AG10803 (cell line): ENCODE measurements around the gene ZNF143.
A peak's percentile ranks its signal among the peaks of the same experiment; 100 is the strongest.
"Not testable (repeated sequence)": the region's sequence is repeated elsewhere in the genome, so short reads cannot be mapped to it uniquely, and the experiment has no call there.

Experiments used
- DNase-seq: peaks from one replicate; pipeline ENCODE4 v3.0.0; 2010; ENCODE audit warnings: low read depth
- H3K4me3 ChIP-seq: 2 replicates; pipeline ENCODE4 v1.5.1; 2011; ENCODE audit warnings: mild to moderate bottlenecking, low read length, control low read depth
- CTCF ChIP-seq: conservative IDR thresholded peaks from 2 replicates; pipeline ENCODE4 v1.5.1; 2011; ENCODE audit warnings: mild to moderate bottlenecking, low read length, control low read depth, inconsistent platforms

Gene ZNF143

GRCh38 chr11:9460322-9461062 lies at the start of gene ZNF143:
TSS of gene ZNF143 (plus strand) at chr11:9461012. CDS start at chr11:9471309, 10,297 bp downstream.
- peak; percentile 100 for DNase-seq
- H3K4me3 ChIP-seq: peak within 1 kb of the TSS; percentile 99
- no peak for TF ChIP-seq CTCF

GRCh38 chr11:9428706-9429105 lies 32.1 kb upstream of the ZNF143 start:
- no peak overlapping the region for H3K4me3 ChIP-seq
- DNase-seq: no peak
- no peak for TF ChIP-seq CTCF

GRCh38 chr11:9438611-9439010 lies 22.2 kb upstream of the ZNF143 start:
- TF ChIP-seq CTCF: no peak
- no peak overlapping the region for H3K4me3 ChIP-seq
- no peak for DNase-seq

DNA sequence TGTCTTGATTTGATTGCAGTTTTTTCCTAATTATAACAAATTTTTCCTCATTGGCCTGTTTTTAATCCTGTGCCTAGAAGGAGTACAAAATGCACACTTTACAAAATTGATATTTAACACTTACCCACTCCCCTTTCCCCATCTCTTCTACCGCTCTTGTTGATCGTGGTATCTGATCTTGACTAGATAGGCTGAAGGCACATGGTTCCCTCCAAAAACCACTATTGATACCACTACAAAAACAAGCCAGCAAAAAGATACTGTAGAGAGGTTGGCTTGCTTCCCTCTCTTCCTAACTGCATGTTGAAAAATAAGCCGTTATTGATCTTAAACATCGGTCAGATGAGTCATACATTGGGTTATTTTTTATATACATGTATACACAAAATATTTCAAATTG lies 14.6 kb upstream of the ZNF143 start:
- TF ChIP-seq CTCF: no peak
- H3K4me3 ChIP-seq: no peak overlapping the region
- DNase-seq: no peak

GRCh38 chr11:9448576-9449352 lies 12.0 kb upstream of the ZNF143 start:
- TF ChIP-seq CTCF: no peak
- no peak for DNase-seq
- no peak overlapping the region for H3K4me3 ChIP-seq

DNA sequence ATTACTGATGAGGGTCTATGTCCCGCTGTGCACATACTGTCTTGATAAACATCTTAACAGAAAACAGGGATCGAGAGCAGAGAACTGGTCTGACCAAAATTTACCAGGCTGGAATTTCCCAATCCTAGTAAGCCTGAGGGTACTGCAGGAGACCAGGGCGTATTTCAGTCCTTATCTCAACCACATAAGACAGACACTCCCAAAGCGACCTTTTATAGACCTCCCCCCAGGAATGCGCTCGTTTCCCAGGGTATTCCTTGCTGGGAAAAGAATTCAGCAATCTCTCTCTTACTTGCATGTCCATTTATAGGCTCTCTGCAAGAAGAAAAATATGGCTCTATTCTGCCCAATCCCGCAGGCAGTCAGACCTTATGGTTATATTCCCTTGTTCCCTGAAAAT lies 8.8 kb upstream of the ZNF143 start:
- H3K4me3 ChIP-seq, DNase-seq: not testable (repeated sequence)

GRCh38 chr11:9455722-9456121 lies 5.1 kb upstream of the ZNF143 start:
- no peak for TF ChIP-seq CTCF
- DNase-seq: no peak
- no peak overlapping the region for H3K4me3 ChIP-seq
